KMS-11 (cell line): ENCODE measurements around the gene CC2D2A.

ENCODE experiments used
- H2AFZ ChIP-seq: fragments of 200-600 bp; sonication (generic); 2 replicates; pipeline ENCODE4 v1.6.1; 2016; ENCODE audit warnings: antibody characterized with exemption, mixed run types, low read depth
- H3K27ac ChIP-seq: fragments of 200-600 bp; sonication (generic); 2 replicates; pipeline ENCODE4 v1.6.1; 2016; ENCODE audit warnings: mild to moderate bottlenecking, mixed run types
- H3K27me3 ChIP-seq: fragments of 200-600 bp; sonication (generic); 2 replicates; pipeline ENCODE4 v1.6.1; 2017; ENCODE audit warnings: mild to moderate bottlenecking, low read depth, mixed run types, moderate library complexity; ENCODE audit not compliant: insufficient read depth
- H3K36me3 ChIP-seq: fragments of 200-600 bp; sonication (generic); 2 replicates; pipeline ENCODE4 v1.6.1; 2017; ENCODE audit warnings: mild to moderate bottlenecking, mixed run types; ENCODE audit not compliant: insufficient read depth
- H3K4me1 ChIP-seq: fragments of 200-600 bp; sonication (generic); 2 replicates; pipeline ENCODE4 v1.6.1; 2016; ENCODE audit warnings: mild to moderate bottlenecking, low read depth, mixed run types; ENCODE audit not compliant: poor library complexity, severe bottlenecking
- H3K4me2 ChIP-seq: fragments of 200-600 bp; sonication (generic); 2 replicates; pipeline ENCODE4 v1.7.0; 2016; ENCODE audit warnings: mild to moderate bottlenecking, mixed run types
- H3K4me3 ChIP-seq: fragments of 200-600 bp; sonication (generic); IDR thresholded peaks from 2 replicates; pipeline ENCODE4 v1.6.1; 2017; ENCODE audit warnings: low read depth, low read length, mixed read lengths; ENCODE audit not compliant: insufficient read depth
- H3K79me2 ChIP-seq: fragments of 200-600 bp; sonication (generic); 2 replicates; pipeline ENCODE4 v1.6.1; 2016; ENCODE audit warnings: low read depth, mixed run types; ENCODE audit not compliant: insufficient read depth
- H3K9ac ChIP-seq: fragments of 200-600 bp; sonication (generic); 2 replicates; pipeline ENCODE4 v1.6.1; 2016; ENCODE audit warnings: mild to moderate bottlenecking, mixed run types
- H4K20me1 ChIP-seq: fragments of 200-600 bp; sonication (generic); 2 replicates; pipeline ENCODE4 v1.6.1; 2016; ENCODE audit warnings: mild to moderate bottlenecking, mixed run types; ENCODE audit not compliant: insufficient read depth
- CTCF ChIP-seq: fragments of 200-600 bp; sonication (generic); conservative IDR thresholded peaks from 2 replicates; pipeline ENCODE4 v1.6.1; 2017; ENCODE audit warnings: low read depth, mild to moderate bottlenecking, antibody characterized with exemption, low read length, moderate library complexity, mixed read lengths

CC2D2A gene

DNA sequence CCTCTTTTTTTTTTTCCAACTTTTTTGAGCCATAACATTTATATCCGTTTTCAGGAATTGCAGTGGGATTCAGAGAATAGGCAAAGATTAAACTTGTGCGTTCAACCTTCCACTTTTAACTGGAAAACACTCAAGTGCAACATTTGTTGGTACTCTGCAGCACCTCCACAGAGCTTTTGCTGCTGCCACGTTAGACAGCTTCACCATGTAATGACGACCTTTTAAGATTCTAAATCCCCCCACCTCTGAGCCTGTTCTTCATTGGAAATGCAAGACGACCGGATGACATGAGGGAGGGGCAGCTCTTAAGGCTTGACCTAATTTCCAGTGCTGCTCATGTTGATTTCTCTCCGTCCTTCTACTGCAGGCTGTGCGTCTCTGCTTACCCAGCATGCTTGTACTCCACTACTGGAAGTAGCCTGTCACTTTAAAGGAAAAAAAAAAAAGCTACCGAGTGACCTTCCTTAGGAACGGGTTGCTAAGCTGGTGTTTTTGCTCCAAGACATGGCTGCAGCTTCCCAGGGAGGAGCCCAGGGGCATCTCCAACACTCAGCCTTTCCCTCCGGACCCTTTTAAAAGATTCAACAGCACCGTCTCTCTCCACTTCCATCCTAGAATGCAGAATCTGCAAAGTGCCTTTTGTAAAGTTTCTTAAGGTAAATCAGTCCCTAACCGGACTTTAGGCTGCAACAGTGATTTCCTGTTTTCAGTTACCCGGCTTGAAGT, at the start of gene CC2D2A:
Gene CC2D2A (plus strand): TSS at position 481 of the 726 bp plus-strand sequence. CDS start 6,051 bp downstream, outside the sequence.
- Histone ChIP-seq H3K4me2 (no peak within 1 kb of the TSS), H3K27ac (no peak within 1 kb of the TSS), H3K9ac (no peak within 1 kb of the TSS), H3K27me3 (no peaks in the 10 kb centered on the region), H3K4me3 (no peak within 1 kb of the TSS), H3K36me3 (no peaks in the 10 kb centered on the region), H2AFZ (no peak within 1 kb of the TSS), H3K4me1 (no peaks in the 10 kb centered on the region), H3K79me2 (no peaks in the 10 kb centered on the region), H4K20me1 (no peaks in the 10 kb centered on the region)
- no peak for TF ChIP-seq CTCF

GRCh38 chr4:15420642-15421041, 49.0 kb upstream of the CC2D2A start:
- Histone ChIP-seq H3K4me2 (no peak overlapping the region), H4K20me1 (no peaks in the 10 kb centered on the region), H3K4me3 (no peak overlapping the region)

GRCh38 chr4:15423285-15423711, 46.4 kb upstream of the CC2D2A start:
- Histone ChIP-seq H3K4me3 (no peak overlapping the region), H3K4me1 (no peaks in the 10 kb centered on the region), H3K27me3 (no peaks in the 10 kb centered on the region), H4K20me1 (no peaks in the 10 kb centered on the region), H3K4me2 (no peak overlapping the region), H3K27ac (no peak overlapping the region), H3K79me2 (no peaks in the 10 kb centered on the region), H3K36me3 (no peaks in the 10 kb centered on the region), H2AFZ (no peak overlapping the region), H3K9ac (no peak overlapping the region)
- TF ChIP-seq CTCF: no peak

More at GRCh38 chr4:15420642-15421041, 49.0 kb upstream of the CC2D2A start:
- TF ChIP-seq CTCF: no peak
- no peaks in the 10 kb centered on the region for H3K27me3 ChIP-seq
- no peaks in the 10 kb centered on the region for H3K4me1 ChIP-seq
- no peaks in the 10 kb centered on the region for H3K79me2 ChIP-seq
- no peak overlapping the region for H2AFZ ChIP-seq
- no peaks in the 10 kb centered on the region for H3K36me3 ChIP-seq
- H3K27ac ChIP-seq: no peak overlapping the region
- H3K9ac ChIP-seq: no peak overlapping the region

- no peak overlapping the region for H2AFZ ChIP-seq
- TF ChIP-seq CTCF: no peak
- H3K4me2 ChIP-seq: no peak overlapping the region
- H3K27me3 ChIP-seq: no peaks in the 10 kb centered on the region
- no peaks in the 10 kb centered on the region for H4K20me1 ChIP-seq
- no peaks in the 10 kb centered on the region for H3K4me1 ChIP-seq
- H3K36me3 ChIP-seq: no peaks in the 10 kb centered on the region
- H3K4me3 ChIP-seq: no peak overlapping the region
- H3K79me2 ChIP-seq: no peaks in the 10 kb centered on the region
- no peak overlapping the region for H3K9ac ChIP-seq
- no peak overlapping the region for H3K27ac ChIP-seq
Observed at GRCh38 chr4:15425520-15425919, 44.2 kb upstream of the CC2D2A start.
